Measurements from ENCODE around the gene CLDN25. TPM values are rescaled to one million over a fixed set of nuclear protein-coding genes. Genes with fewer than 3 reads are reported as not detected.

Gene CLDN25
- total and polyA plus RNA-seq, 2 experiments from 2014 or later = not detected

- ATAC-seq = no peak
- H3K4me3 ChIP-seq = no peak overlapping the region
- no peak overlapping the region for H3K27ac Mint-ChIP-seq
- no peak overlapping the region for H3K27ac ChIP-seq (ENCODE audit: low read depth)
- no peaks in the 10 kb centered on the region for H3K4me1 ChIP-seq (ENCODE audit: insufficient read depth)
- peaks cover 9% of the 10 kb centered on the region; the same call in 1 of the 2 replicates for H3K36me3 ChIP-seq (ENCODE audit: insufficient read depth)
- peaks cover 34% of the 10 kb centered on the region for H3K79me2 ChIP-seq (replicated peaks; ENCODE audit: insufficient read depth)
- no peaks in the 10 kb centered on the region for H3K27me3 ChIP-seq (ENCODE audit: insufficient read depth)
- H3K4me1 Mint-ChIP-seq = no peaks in the 10 kb centered on the region
- TF ChIP-seq EZH2phosphoT487 (IDR thresholded peaks at IDR 0.05; ENCODE audit: unreplicated experiment) = no peak
- no peak for TF ChIP-seq NANOG (IDR thresholded peaks at IDR 0.05; ENCODE audit: borderline replicate concordance)
- TF ChIP-seq, protein P1, sequence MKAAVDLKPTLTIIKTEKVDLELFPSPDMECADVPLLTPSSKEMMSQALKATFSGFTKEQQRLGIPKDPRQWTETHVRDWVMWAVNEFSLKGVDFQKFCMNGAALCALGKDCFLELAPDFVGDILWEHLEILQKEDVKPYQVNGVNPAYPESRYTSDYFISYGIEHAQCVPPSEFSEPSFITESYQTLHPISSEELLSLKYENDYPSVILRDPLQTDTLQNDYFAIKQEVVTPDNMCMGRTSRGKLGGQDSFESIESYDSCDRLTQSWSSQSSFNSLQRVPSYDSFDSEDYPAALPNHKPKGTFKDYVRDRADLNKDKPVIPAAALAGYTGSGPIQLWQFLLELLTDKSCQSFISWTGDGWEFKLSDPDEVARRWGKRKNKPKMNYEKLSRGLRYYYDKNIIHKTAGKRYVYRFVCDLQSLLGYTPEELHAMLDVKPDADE (IDR thresholded peaks at IDR 0.05) = no peak
- no peak for TF ChIP-seq ZNF114 (CRISPR knock-in tag; IDR thresholded peaks at IDR 0.05)
- TF ChIP-seq CREB1 (CRISPR knock-in tag; IDR thresholded peaks at IDR 0.05; ENCODE audit: low read depth) = no peak
- TF ChIP-seq POLR2AphosphoS5 (IDR thresholded peaks at IDR 0.05; ENCODE audit: low read depth) = no peak
- no peak for TF ChIP-seq EZH2 (IDR thresholded peaks at IDR 0.05; ENCODE audit: low read depth, unreplicated experiment)
- no peak for TF ChIP-seq REST (IDR thresholded peaks at IDR 0.05; ENCODE audit: unreplicated experiment)
- no peak for TF ChIP-seq ZNF331 (CRISPR knock-in tag; IDR thresholded peaks at IDR 0.05; ENCODE audit: low read depth)
- TF ChIP-seq, protein P2, sequence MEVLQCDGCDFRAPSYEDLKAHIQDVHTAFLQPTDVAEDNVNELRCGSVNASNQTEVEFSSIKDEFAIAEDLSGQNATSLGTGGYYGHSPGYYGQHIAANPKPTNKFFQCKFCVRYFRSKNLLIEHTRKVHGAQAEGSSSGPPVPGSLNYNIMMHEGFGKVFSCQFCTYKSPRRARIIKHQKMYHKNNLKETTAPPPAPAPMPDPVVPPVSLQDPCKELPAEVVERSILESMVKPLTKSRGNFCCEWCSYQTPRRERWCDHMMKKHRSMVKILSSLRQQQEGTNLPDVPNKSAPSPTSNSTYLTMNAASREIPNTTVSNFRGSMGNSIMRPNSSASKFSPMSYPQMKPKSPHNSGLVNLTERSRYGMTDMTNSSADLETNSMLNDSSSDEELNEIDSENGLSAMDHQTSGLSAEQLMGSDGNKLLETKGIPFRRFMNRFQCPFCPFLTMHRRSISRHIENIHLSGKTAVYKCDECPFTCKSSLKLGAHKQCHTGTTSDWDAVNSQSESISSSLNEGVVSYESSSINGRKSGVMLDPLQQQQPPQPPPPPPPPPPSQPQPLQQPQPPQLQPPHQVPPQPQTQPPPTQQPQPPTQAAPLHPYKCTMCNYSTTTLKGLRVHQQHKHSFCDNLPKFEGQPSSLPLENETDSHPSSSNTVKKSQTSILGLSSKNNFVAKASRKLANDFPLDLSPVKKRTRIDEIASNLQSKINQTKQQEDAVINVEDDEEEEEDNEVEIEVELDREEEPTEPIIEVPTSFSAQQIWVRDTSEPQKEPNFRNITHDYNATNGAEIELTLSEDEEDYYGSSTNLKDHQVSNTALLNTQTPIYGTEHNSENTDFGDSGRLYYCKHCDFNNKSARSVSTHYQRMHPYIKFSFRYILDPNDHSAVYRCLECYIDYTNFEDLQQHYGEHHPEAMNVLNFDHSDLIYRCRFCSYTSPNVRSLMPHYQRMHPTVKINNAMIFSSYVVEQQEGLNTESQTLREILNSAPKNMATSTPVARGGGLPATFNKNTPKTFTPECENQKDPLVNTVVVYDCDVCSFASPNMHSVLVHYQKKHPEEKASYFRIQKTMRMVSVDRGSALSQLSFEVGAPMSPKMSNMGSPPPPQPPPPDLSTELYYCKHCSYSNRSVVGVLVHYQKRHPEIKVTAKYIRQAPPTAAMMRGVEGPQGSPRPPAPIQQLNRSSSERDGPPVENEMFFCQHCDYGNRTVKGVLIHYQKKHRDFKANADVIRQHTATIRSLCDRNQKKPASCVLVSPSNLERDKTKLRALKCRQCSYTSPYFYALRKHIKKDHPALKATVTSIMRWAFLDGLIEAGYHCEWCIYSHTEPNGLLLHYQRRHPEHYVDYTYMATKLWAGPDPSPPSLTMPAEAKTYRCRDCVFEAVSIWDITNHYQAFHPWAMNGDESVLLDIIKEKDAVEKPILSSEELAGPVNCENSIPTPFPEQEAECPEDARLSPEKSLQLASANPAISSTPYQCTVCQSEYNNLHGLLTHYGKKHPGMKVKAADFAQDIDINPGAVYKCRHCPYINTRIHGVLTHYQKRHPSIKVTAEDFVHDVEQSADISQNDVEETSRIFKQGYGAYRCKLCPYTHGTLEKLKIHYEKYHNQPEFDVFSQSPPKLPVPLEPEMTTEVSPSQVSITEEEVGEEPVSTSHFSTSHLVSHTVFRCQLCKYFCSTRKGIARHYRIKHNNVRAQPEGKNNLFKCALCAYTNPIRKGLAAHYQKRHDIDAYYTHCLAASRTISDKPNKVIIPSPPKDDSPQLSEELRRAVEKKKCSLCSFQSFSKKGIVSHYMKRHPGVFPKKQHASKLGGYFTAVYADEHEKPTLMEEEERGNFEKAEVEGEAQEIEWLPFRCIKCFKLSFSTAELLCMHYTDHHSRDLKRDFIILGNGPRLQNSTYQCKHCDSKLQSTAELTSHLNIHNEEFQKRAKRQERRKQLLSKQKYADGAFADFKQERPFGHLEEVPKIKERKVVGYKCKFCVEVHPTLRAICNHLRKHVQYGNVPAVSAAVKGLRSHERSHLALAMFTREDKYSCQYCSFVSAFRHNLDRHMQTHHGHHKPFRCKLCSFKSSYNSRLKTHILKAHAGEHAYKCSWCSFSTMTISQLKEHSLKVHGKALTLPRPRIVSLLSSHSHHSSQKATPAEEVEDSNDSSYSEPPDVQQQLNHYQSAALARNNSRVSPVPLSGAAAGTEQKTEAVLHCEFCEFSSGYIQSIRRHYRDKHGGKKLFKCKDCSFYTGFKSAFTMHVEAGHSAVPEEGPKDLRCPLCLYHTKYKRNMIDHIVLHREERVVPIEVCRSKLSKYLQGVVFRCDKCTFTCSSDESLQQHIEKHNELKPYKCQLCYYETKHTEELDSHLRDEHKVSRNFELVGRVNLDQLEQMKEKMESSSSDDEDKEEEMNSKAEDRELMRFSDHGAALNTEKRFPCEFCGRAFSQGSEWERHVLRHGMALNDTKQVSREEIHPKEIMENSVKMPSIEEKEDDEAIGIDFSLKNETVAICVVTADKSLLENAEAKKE (CRISPR knock-in tag; IDR thresholded peaks at IDR 0.05) = no peak
- TF ChIP-seq STAT1 (IDR thresholded peaks at IDR 0.05; ENCODE audit: unreplicated experiment) = no peak
- no peak for TF ChIP-seq JUNB (IDR thresholded peaks at IDR 0.05; ENCODE audit: unreplicated experiment)
- TF ChIP-seq, protein P3, sequence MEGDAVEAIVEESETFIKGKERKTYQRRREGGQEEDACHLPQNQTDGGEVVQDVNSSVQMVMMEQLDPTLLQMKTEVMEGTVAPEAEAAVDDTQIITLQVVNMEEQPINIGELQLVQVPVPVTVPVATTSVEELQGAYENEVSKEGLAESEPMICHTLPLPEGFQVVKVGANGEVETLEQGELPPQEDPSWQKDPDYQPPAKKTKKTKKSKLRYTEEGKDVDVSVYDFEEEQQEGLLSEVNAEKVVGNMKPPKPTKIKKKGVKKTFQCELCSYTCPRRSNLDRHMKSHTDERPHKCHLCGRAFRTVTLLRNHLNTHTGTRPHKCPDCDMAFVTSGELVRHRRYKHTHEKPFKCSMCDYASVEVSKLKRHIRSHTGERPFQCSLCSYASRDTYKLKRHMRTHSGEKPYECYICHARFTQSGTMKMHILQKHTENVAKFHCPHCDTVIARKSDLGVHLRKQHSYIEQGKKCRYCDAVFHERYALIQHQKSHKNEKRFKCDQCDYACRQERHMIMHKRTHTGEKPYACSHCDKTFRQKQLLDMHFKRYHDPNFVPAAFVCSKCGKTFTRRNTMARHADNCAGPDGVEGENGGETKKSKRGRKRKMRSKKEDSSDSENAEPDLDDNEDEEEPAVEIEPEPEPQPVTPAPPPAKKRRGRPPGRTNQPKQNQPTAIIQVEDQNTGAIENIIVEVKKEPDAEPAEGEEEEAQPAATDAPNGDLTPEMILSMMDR (conservative IDR thresholded peaks at IDR 0.05; ENCODE audit: low read depth in 2 of 2) = no peak
- no peak for DNase-seq (ENCODE audit: low spot score)
- H2AFZ ChIP-seq = no peak overlapping the region
- H4K20me1 ChIP-seq (replicated peaks; ENCODE audit: insufficient read depth) = peaks cover 4% of the 10 kb centered on the region; the same call in 1 of the 2 replicates
- peaks cover 51% of the 10 kb centered on the region for H3K36me3 Mint-ChIP-seq (ENCODE audit: low read depth)
- H3K9me3 Mint-ChIP-seq = no peaks in the 10 kb centered on the region
- H3F3A ChIP-seq (replicated peaks; ENCODE audit: low read depth) = no peaks in the 10 kb centered on the region
- H3K27me3 Mint-ChIP-seq (ENCODE audit: insufficient read depth, low read depth, poor library complexity) = peaks cover 2% of the 10 kb centered on the region
- no peak overlapping the region for H3K4me3 Mint-ChIP-seq
- no peak overlapping the region for H3K4me2 ChIP-seq
- H3K9me2 ChIP-seq (ENCODE audit: insufficient read depth) = no peaks in the 10 kb centered on the region
Observed at GRCh38 chr11:113764527-113765219, 14.9 kb upstream of the CLDN25 start.

Measured in GM23338 (cell line).